Measurements from ENCODE around the gene HOMER2.

Gene HOMER2

GRCh38 chr15:82923744-82924143, 28.8 kb downstream of the HOMER2 start:
- H2BK5ac ChIP-seq (ENCODE audit: low read length) = no peak overlapping the region
- no peaks in the 10 kb centered on the region for H3K36me3 ChIP-seq (replicated peaks in 1 of 2; ENCODE audit: control insufficient read depth in 2 of 2, insufficient read depth in 2 of 2, low read length in 2 of 2)
- H3K27ac ChIP-seq (replicated peaks; ENCODE audit: low read length) = no peak overlapping the region
- peaks cover 2% of the 10 kb centered on the region for H3K79me1 ChIP-seq (ENCODE audit: low read depth, low read length)
- peak overlapping the region; percentile 94 for H3K14ac ChIP-seq (ENCODE audit: low read length)
- no peak overlapping the region for H3K18ac ChIP-seq (ENCODE audit: low read length)
- H3K4me2 ChIP-seq (ENCODE audit: insufficient read depth, low read length, poor library complexity, severe bottlenecking) = no peak overlapping the region
- no peak overlapping the region for H4K91ac ChIP-seq (ENCODE audit: low read depth, low read length, poor library complexity)
- no peak overlapping the region for H4K8ac ChIP-seq (ENCODE audit: low read depth, low read length)
- no peak overlapping the region for H2BK12ac ChIP-seq (ENCODE audit: low read length)
- WGBS, 2 donors (ENCODE audit: extremely low coverage in 2 of 2, insufficient read length in 2 of 2, insufficient replicate concordance in 1 of 2) = no CpG with 5 or more reads among the region's 7 CpGs
- H3K27me3 ChIP-seq (ENCODE audit: control insufficient read depth in 3 of 3, insufficient read depth in 3 of 3, low read depth in 1 of 3, low read length in 3 of 3) = no peaks in the 10 kb centered on the region
- no peak overlapping the region for H3K9ac ChIP-seq (ENCODE audit: low read depth, low read length, poor library complexity)
- H3K4me3 ChIP-seq (ENCODE audit: low read length in 2 of 2) = no peak overlapping the region
- H3K4me1 ChIP-seq (ENCODE audit: control insufficient read depth in 2 of 2, insufficient read depth in 1 of 2, low read depth in 1 of 2, low read length in 2 of 2) = peaks cover 0 to 4% of the 10 kb centered on the region in 2 donors
- no peak overlapping the region for H2AFZ ChIP-seq (ENCODE audit: low read length)
- H2AK5ac ChIP-seq (ENCODE audit: low read depth, low read length) = no peak overlapping the region
- no peak overlapping the region for H2BK15ac ChIP-seq (ENCODE audit: low read length)
- H3K4ac ChIP-seq (ENCODE audit: low read length) = no peak overlapping the region
- no peak for DNase-seq (ENCODE audit: low spot score)
- no peak overlapping the region for H3K23ac ChIP-seq (ENCODE audit: low read depth, low read length, poor library complexity)
- no peaks in the 10 kb centered on the region for H3K9me3 ChIP-seq (replicated peaks in 1 of 2; ENCODE audit: control insufficient read depth in 2 of 2, insufficient read depth in 1 of 2, low read depth in 1 of 2, low read length in 2 of 2)
- no peak overlapping the region for H2BK120ac ChIP-seq (ENCODE audit: low read depth, low read length)

GRCh38 chr15:82922737-82923136, 29.8 kb downstream of the HOMER2 start:
- H2BK120ac ChIP-seq (ENCODE audit: low read depth, low read length) = no peak overlapping the region
- H3K4me1 ChIP-seq (ENCODE audit: control insufficient read depth in 2 of 2, insufficient read depth in 1 of 2, low read depth in 1 of 2, low read length in 2 of 2) = peaks cover 0 to 4% of the 10 kb centered on the region in 2 donors
- H3K79me1 ChIP-seq (ENCODE audit: low read depth, low read length) = no peaks in the 10 kb centered on the region
- H3K27ac ChIP-seq (replicated peaks; ENCODE audit: low read length) = no peak overlapping the region
- no peak overlapping the region for H3K14ac ChIP-seq (ENCODE audit: low read length)
- no peaks in the 10 kb centered on the region for H3K9me3 ChIP-seq (replicated peaks in 1 of 2; ENCODE audit: control insufficient read depth in 2 of 2, insufficient read depth in 1 of 2, low read depth in 1 of 2, low read length in 2 of 2)
- no peaks in the 10 kb centered on the region for H3K36me3 ChIP-seq (replicated peaks in 1 of 2; ENCODE audit: control insufficient read depth in 2 of 2, insufficient read depth in 2 of 2, low read length in 2 of 2)
- H3K9ac ChIP-seq (ENCODE audit: low read depth, low read length, poor library complexity) = no peak overlapping the region
- no CpG with 5 or more reads among the region's 4 CpGs for WGBS, 2 donors (ENCODE audit: extremely low coverage in 2 of 2, insufficient read length in 2 of 2, insufficient replicate concordance in 1 of 2)
- H3K4me3 ChIP-seq (ENCODE audit: low read length in 2 of 2) = no peak overlapping the region
- H2AK5ac ChIP-seq (ENCODE audit: low read depth, low read length) = no peak overlapping the region
- no peak overlapping the region for H2BK5ac ChIP-seq (ENCODE audit: low read length)
- no peak overlapping the region for H4K91ac ChIP-seq (ENCODE audit: low read depth, low read length, poor library complexity)
- H3K4me2 ChIP-seq (ENCODE audit: insufficient read depth, low read length, poor library complexity, severe bottlenecking) = no peak overlapping the region
- DNase-seq (ENCODE audit: low spot score) = no peak
- no peak overlapping the region for H3K18ac ChIP-seq (ENCODE audit: low read length)
- H2BK15ac ChIP-seq (ENCODE audit: low read length) = no peak overlapping the region
- no peak overlapping the region for H2BK12ac ChIP-seq (ENCODE audit: low read length)
- no peak overlapping the region for H3K4ac ChIP-seq (ENCODE audit: low read length)
- no peaks in the 10 kb centered on the region for H3K27me3 ChIP-seq (ENCODE audit: control insufficient read depth in 3 of 3, insufficient read depth in 3 of 3, low read depth in 1 of 3, low read length in 3 of 3)
- no peak overlapping the region for H2AFZ ChIP-seq (ENCODE audit: low read length)
- no peak overlapping the region for H3K23ac ChIP-seq (ENCODE audit: low read depth, low read length, poor library complexity)
- no peak overlapping the region for H4K8ac ChIP-seq (ENCODE audit: low read depth, low read length)

GRCh38 chr15:82921939-82922338, 30.6 kb downstream of the HOMER2 start:
- DNase-seq (ENCODE audit: low spot score) = no peak
- Histone ChIP-seq H3K9me3 (replicated peaks in 1 of 2; ENCODE audit: control insufficient read depth in 2 of 2, insufficient read depth in 1 of 2, low read depth in 1 of 2, low read length in 2 of 2) (no peaks in the 10 kb centered on the region), H3K27me3 (ENCODE audit: control insufficient read depth in 3 of 3, insufficient read depth in 3 of 3, low read depth in 1 of 3, low read length in 3 of 3) (no peaks in the 10 kb centered on the region), H3K4ac (ENCODE audit: low read length) (no peak overlapping the region), H3K9ac (ENCODE audit: low read depth, low read length, poor library complexity) (no peak overlapping the region), H3K23ac (ENCODE audit: low read depth, low read length, poor library complexity) (no peak overlapping the region), H3K18ac (ENCODE audit: low read length) (no peak overlapping the region), H2AK5ac (ENCODE audit: low read depth, low read length) (no peak overlapping the region), H2BK15ac (ENCODE audit: low read length) (no peak overlapping the region), H2BK5ac (ENCODE audit: low read length) (no peak overlapping the region), H3K27ac (replicated peaks; ENCODE audit: low read length) (no peak overlapping the region), H3K4me2 (ENCODE audit: insufficient read depth, low read length, poor library complexity, severe bottlenecking) (no peak overlapping the region), H3K79me1 (ENCODE audit: low read depth, low read length) (no peaks in the 10 kb centered on the region), H4K91ac (ENCODE audit: low read depth, low read length, poor library complexity) (no peak overlapping the region), H2BK120ac (ENCODE audit: low read depth, low read length) (no peak overlapping the region), H4K8ac (ENCODE audit: low read depth, low read length) (no peak overlapping the region), H2BK12ac (ENCODE audit: low read length) (no peak overlapping the region), H3K4me1 (ENCODE audit: control insufficient read depth in 2 of 2, insufficient read depth in 1 of 2, low read depth in 1 of 2, low read length in 2 of 2) (peaks cover 0 to 4% of the 10 kb centered on the region in 2 donors), H3K4me3 (ENCODE audit: low read length in 2 of 2) (no peak overlapping the region), H3K36me3 (replicated peaks in 1 of 2; ENCODE audit: control insufficient read depth in 2 of 2, insufficient read depth in 2 of 2, low read length in 2 of 2) (no peaks in the 10 kb centered on the region), H2AFZ (ENCODE audit: low read length) (no peak overlapping the region), H3K14ac (ENCODE audit: low read length) (no peak overlapping the region)

GRCh38 chr15:82921242-82921641, 31.3 kb downstream of the HOMER2 start:
- Histone ChIP-seq H3K4me3 (ENCODE audit: low read length in 2 of 2) (no peak overlapping the region), H3K27ac (replicated peaks; ENCODE audit: low read length) (no peak overlapping the region), H3K4me1 (ENCODE audit: control insufficient read depth in 2 of 2, insufficient read depth in 1 of 2, low read depth in 1 of 2, low read length in 2 of 2) (peaks cover 0 to 4% of the 10 kb centered on the region in 2 donors), H2BK12ac (ENCODE audit: low read length) (no peak overlapping the region), H3K27me3 (ENCODE audit: control insufficient read depth in 3 of 3, insufficient read depth in 3 of 3, low read depth in 1 of 3, low read length in 3 of 3) (no peaks in the 10 kb centered on the region), H3K18ac (ENCODE audit: low read length) (no peak overlapping the region), H3K4ac (ENCODE audit: low read length) (no peak overlapping the region), H3K9me3 (replicated peaks in 1 of 2; ENCODE audit: control insufficient read depth in 2 of 2, insufficient read depth in 1 of 2, low read depth in 1 of 2, low read length in 2 of 2) (no peaks in the 10 kb centered on the region), H3K9ac (ENCODE audit: low read depth, low read length, poor library complexity) (no peak overlapping the region), H2BK120ac (ENCODE audit: low read depth, low read length) (no peak overlapping the region), H3K14ac (ENCODE audit: low read length) (no peak overlapping the region), H2BK5ac (ENCODE audit: low read length) (no peak overlapping the region), H4K8ac (ENCODE audit: low read depth, low read length) (no peak overlapping the region), H3K79me1 (ENCODE audit: low read depth, low read length) (no peaks in the 10 kb centered on the region), H3K23ac (ENCODE audit: low read depth, low read length, poor library complexity) (no peak overlapping the region), H2BK15ac (ENCODE audit: low read length) (no peak overlapping the region), H2AFZ (ENCODE audit: low read length) (no peak overlapping the region), H3K4me2 (ENCODE audit: insufficient read depth, low read length, poor library complexity, severe bottlenecking) (no peak overlapping the region), H4K91ac (ENCODE audit: low read depth, low read length, poor library complexity) (no peak overlapping the region), H3K36me3 (replicated peaks in 1 of 2; ENCODE audit: control insufficient read depth in 2 of 2, insufficient read depth in 2 of 2, low read length in 2 of 2) (no peaks in the 10 kb centered on the region), H2AK5ac (ENCODE audit: low read depth, low read length) (no peak overlapping the region)
- no CpG with 5 or more reads among the region's 8 CpGs for WGBS, 2 donors (ENCODE audit: extremely low coverage in 2 of 2, insufficient read length in 2 of 2, insufficient replicate concordance in 1 of 2)
- no peak for DNase-seq (ENCODE audit: low spot score)

Data from neuronal stem cell (in vitro differentiated cells).